Measurements from ENCODE around the gene MACROD1. TPM values are rescaled to one million over a fixed set of nuclear protein-coding genes. Genes with fewer than 3 reads are reported as not detected.

Gene MACROD1
- total RNA-seq, 1 donor from 2014 or later = 29.3 TPM

Other genes with a start within 250 kb of the MACROD1 start
- 0.09 and 0.17 TPM in 2 replicates for gene RCOR2, start 248.9 kb downstream of the MACROD1 start, total RNA-seq
- 10.0 and 14.7 TPM in 2 replicates for gene NAA40, start 227.1 kb downstream of the MACROD1 start, total RNA-seq
- 287 and 330 TPM in 2 replicates for gene COX8A, start 191.5 kb downstream of the MACROD1 start, total RNA-seq
- gene OTUB1, start 179.7 kb downstream of the MACROD1 start, total RNA-seq = 52.3 and 57.7 TPM in 2 replicates
- not detected in 2 replicates for gene FLRT1, start 130.2 kb downstream of the MACROD1 start, total RNA-seq
- 139 and 191 TPM in 2 replicates for gene STIP1, start 20.1 kb upstream of the MACROD1 start, total RNA-seq
- gene FERMT3, start 40.6 kb upstream of the MACROD1 start, total RNA-seq = 6.5 and 26.5 TPM in 2 replicates
- gene TRPT1, start 60.1 kb upstream of the MACROD1 start, total RNA-seq = 24.1 and 45.6 TPM in 2 replicates
- 43.2 and 44.6 TPM in 2 replicates for gene NUDT22, start 60.2 kb upstream of the MACROD1 start, total RNA-seq
- 7.0 and 17.4 TPM in 2 replicates for gene DNAJC4, start 64.4 kb upstream of the MACROD1 start, total RNA-seq
- gene VEGFB, start 68.5 kb upstream of the MACROD1 start, total RNA-seq = 20.4 and 23.1 TPM in 2 replicates
- gene FKBP2, start 75.0 kb upstream of the MACROD1 start, total RNA-seq = 43.9 and 45.6 TPM in 2 replicates
- gene PPP1R14B, start 80.8 kb upstream of the MACROD1 start, total RNA-seq = 238 and 297 TPM in 2 replicates
- 37.8 and 54.6 TPM in 2 replicates for gene PLCB3, start 85.4 kb upstream of the MACROD1 start, total RNA-seq
- gene BAD, start 118.6 kb upstream of the MACROD1 start, total RNA-seq = 57.2 and 65.9 TPM in 2 replicates
- 11.5 and 12.1 TPM in 2 replicates for gene GPR137, start 119.7 kb upstream of the MACROD1 start, total RNA-seq
- 0.17 TPM in 1 of 2 replicates, not detected in the other for gene KCNK4, start 125.2 kb upstream of the MACROD1 start, total RNA-seq
- not detected in 2 replicates for gene CATSPERZ, start 134.2 kb upstream of the MACROD1 start, total RNA-seq
- 60.3 and 76.7 TPM in 2 replicates for gene ESRRA, start 139.4 kb upstream of the MACROD1 start, total RNA-seq
- gene TRMT112, start 151.4 kb upstream of the MACROD1 start, total RNA-seq = 202 and 290 TPM in 2 replicates
- 129 and 245 TPM in 2 replicates for gene PRDX5, start 152.0 kb upstream of the MACROD1 start, total RNA-seq
- 0.56 and 1.2 TPM in 2 replicates for gene CCDC88B, start 174.1 kb upstream of the MACROD1 start, total RNA-seq
- 35.9 and 46.6 TPM in 2 replicates for gene RPS6KA4, start 193.0 kb upstream of the MACROD1 start, total RNA-seq

All from dermis blood vessel endothelial cell (primary cell).